ENCODE data around the gene FTO.
"Not testable (repeated sequence)": the region's sequence is repeated elsewhere in the genome, so short reads cannot be mapped to it uniquely, and the experiment has no call there.

Gene FTO

GRCh38 chr16:53855511-53855910 lies 151.6 kb downstream of the FTO start:
- no peak for DNase-seq

GRCh38 chr16:53859995-53860540 lies 156.1 kb downstream of the FTO start:
- DNase-seq: no peak

GRCh38 chr16:53863861-53864260 lies 159.9 kb downstream of the FTO start:
- no peak for DNase-seq

GRCh38 chr16:53864819-53865493 lies 161.0 kb downstream of the FTO start:
- DNase-seq: peak in 1 of 51 donors; percentile 73

GRCh38 chr16:53865494-53865863 lies 161.5 kb downstream of the FTO start:
- peak in 2 of 51 donors; percentile 5 to 73 for DNase-seq

GRCh38 chr16:53866520-53866919 lies 162.6 kb downstream of the FTO start:
- DNase-seq: no peak

- DNase-seq: no peak
Measured at GRCh38 chr16:53870831-53871230, 166.9 kb downstream of the FTO start.

GRCh38 chr16:53872248-53873221 lies 168.6 kb downstream of the FTO start:
- DNase-seq: peak in 2 of 51 donors; percentile 6 to 29

- no peak for DNase-seq
Measured at GRCh38 chr16:53876811-53877210, 172.9 kb downstream of the FTO start.

- DNase-seq: no peak
Measured at GRCh38 chr16:53878216-53878615, 174.3 kb downstream of the FTO start.

- no peak for DNase-seq
Measured at GRCh38 chr16:53881371-53881770, 177.4 kb downstream of the FTO start.

GRCh38 chr16:53882310-53882709 lies 178.4 kb downstream of the FTO start:
- DNase-seq: no peak

GRCh38 chr16:53884748-53885147 lies 180.8 kb downstream of the FTO start:
- DNase-seq: no peak

GRCh38 chr16:53886482-53887378 lies 182.8 kb downstream of the FTO start:
- no peak for DNase-seq

GRCh38 chr16:53888222-53888621 lies 184.3 kb downstream of the FTO start:
- DNase-seq: no peak

GRCh38 chr16:53890877-53891276 lies 186.9 kb downstream of the FTO start:
- not testable (repeated sequence) for DNase-seq

GRCh38 chr16:53891409-53892139 lies 187.6 kb downstream of the FTO start:
- DNase-seq: no peak

- peak in 31 of 51 donors; percentile 2 to 78 (median 32) for DNase-seq
Measured at GRCh38 chr16:53892155-53892554, 188.2 kb downstream of the FTO start.

GRCh38 chr16:53893731-53894435 lies 189.9 kb downstream of the FTO start:
- DNase-seq: no peak

- no peak for DNase-seq
Measured at GRCh38 chr16:53894686-53895085, 190.7 kb downstream of the FTO start.

Data from hypothalamus (tissue), 51 donors.